H1 (cell line): ENCODE results near the gene PPP1R15B. TPM values are rescaled to one million over a fixed set of nuclear protein-coding genes. Genes with fewer than 3 reads are reported as not detected.
A peak's percentile ranks its signal among the peaks of the same experiment; 100 is the strongest.

Source experiments
- CTCF ChIA-PET: fragments of 300-600 bp; sonication (Branson Sonifier 250); formaldehyde crosslinking; loops from one replicate; lab custom pipeline; 2021; ENCODE audit not compliant: partially characterized antibody; lab: Charles Lee
- POLR2A ChIA-PET: fragments of 300-600 bp; sonication (Branson Sonifier 250); formaldehyde crosslinking; loops from one replicate; lab custom pipeline; 2021; ENCODE audit warnings: inconsistent platforms; ENCODE audit not compliant: partially characterized antibody; lab: Charles Lee
- DNase-seq, 2 experiments: peaks; one replicate each; pipeline versions ENCODE4 v3.0.0 to v3.0.0-alpha.2; 2010 to 2022; ENCODE audit warnings: low spot score in 2 of 2, low read depth in 1 of 2, mixed read lengths in 1 of 2
- FAIRE-seq: peaks from 2 replicates; lab custom pipeline; 2011; peaks lifted over from hg19 to GRCh38; lab: Jason Lieb, UNC
- H2AFZ ChIP-seq: 2 replicates; pipeline ENCODE4 v1.8.1; 2012; ENCODE audit warnings: low read length, inconsistent platforms
- H2AK5ac ChIP-seq: 2 replicates; pipeline ENCODE4 v1.6.1; 2013; ENCODE audit warnings: low read depth, low read length
- H2BK120ac ChIP-seq: replicated peaks from 2 replicates; pipeline ENCODE3; 2013; ENCODE audit warnings: low read depth, low read length, inconsistent platforms
- H2BK12ac ChIP-seq: 2 replicates; pipeline ENCODE4 v1.6.1; 2013; ENCODE audit warnings: low read depth, low read length
- H2BK15ac ChIP-seq: 2 replicates; pipeline ENCODE4 v1.6.1; 2013; ENCODE audit warnings: low read length
- H2BK20ac ChIP-seq: 2 replicates; pipeline ENCODE4 v1.6.1; 2013; ENCODE audit warnings: low read length
- H2BK5ac ChIP-seq: 2 replicates; pipeline ENCODE4 v1.6.1; 2013; ENCODE audit warnings: low read depth, low read length
- H3K14ac ChIP-seq: 2 replicates; pipeline ENCODE4 v1.6.1; 2013; ENCODE audit warnings: inconsistent platforms; ENCODE audit not compliant: insufficient read length
- H3K18ac ChIP-seq: 2 replicates; pipeline ENCODE4 v1.6.1; 2013; ENCODE audit warnings: low read length; ENCODE audit errors: extremely low read depth
- H3K23ac ChIP-seq: 2 replicates; pipeline ENCODE4 v1.6.1; 2013; ENCODE audit warnings: inconsistent platforms; ENCODE audit not compliant: insufficient read length
- H3K23me2 ChIP-seq: 2 replicates; pipeline ENCODE4 v1.6.1; 2013; ENCODE audit warnings: low read depth, low read length
- H3K27ac ChIP-seq: 2 replicates; pipeline ENCODE4 v1.6.1; 2011; ENCODE audit warnings: low read depth, low read length, inconsistent platforms
- H3K27me3 ChIP-seq, 4 experiments: replicated peaks in 1 of 4; 1 replicate in 1 of 4; 2 replicates in 3 of 4; pipeline versions ENCODE4 v1.6.1 to v1.8.1; 2011 to 2013; ENCODE audit warnings: low read length in 3 of 4, mild to moderate bottlenecking in 3 of 4, inconsistent platforms in 2 of 4, mixed read lengths in 2 of 4, moderate library complexity in 1 of 4; ENCODE audit not compliant: control insufficient read depth in 3 of 4, insufficient read depth in 3 of 4; ENCODE audit errors: extremely low read depth in 1 of 4
- H3K36me3 ChIP-seq, 4 experiments: 2 replicates each; pipeline versions ENCODE4 v1.6.1 to v1.8.1; 2011 to 2013; ENCODE audit warnings: mild to moderate bottlenecking in 4 of 4, low read length in 3 of 4, moderate library complexity in 2 of 4, control low read depth in 1 of 4, inconsistent platforms in 1 of 4; ENCODE audit not compliant: insufficient read depth in 4 of 4, control insufficient read depth in 2 of 4
- H3K4ac ChIP-seq: replicated peaks from 2 replicates; pipeline ENCODE3; 2013; ENCODE audit warnings: low read length, low read depth, mixed read lengths, inconsistent platforms; ENCODE audit not compliant: insufficient read length
- H3K4me1 ChIP-seq, 4 experiments: replicated peaks in 1 of 4; 1 replicate in 1 of 4; 2 replicates in 3 of 4; pipeline versions ENCODE4 v1.6.1 to v1.8.1; 2011 to 2013; ENCODE audit warnings: low read length in 3 of 4, inconsistent platforms in 2 of 4, mixed read lengths in 1 of 4; ENCODE audit not compliant: insufficient read depth in 4 of 4, control insufficient read depth in 3 of 4
- H3K4me2 ChIP-seq, 2 experiments: 2 replicates each; pipeline versions ENCODE4 v1.6.1 to v1.8.1; 2011 to 2013; ENCODE audit warnings: low read depth in 2 of 2, low read length in 2 of 2, control low read depth in 1 of 2, inconsistent platforms in 1 of 2, mild to moderate bottlenecking in 1 of 2; ENCODE audit not compliant: insufficient read depth in 1 of 2
- H3K4me3 ChIP-seq, 4 experiments: fragments of 200-600, 300-600 bp in 1 of 4; sonication (generic), shearing (Covaris generic), sonication (Bioruptor Twin) in 1 of 4; 2 replicates each; pipeline versions ENCODE4 v1.5.1 to v1.8.1; 2011 to 2016; ENCODE audit warnings: low read length in 4 of 4, low read depth in 3 of 4, control low read depth in 2 of 4, inconsistent platforms in 2 of 4, mild to moderate bottlenecking in 2 of 4, mixed read lengths in 1 of 4, moderate library complexity in 1 of 4; ENCODE audit not compliant: insufficient read depth in 2 of 4; ENCODE audit errors: extremely low read depth in 1 of 4
- H3K56ac ChIP-seq: replicated peaks from 2 replicates; pipeline ENCODE3; 2013; ENCODE audit warnings: low read depth, mild to moderate bottlenecking, mixed read lengths, low read length, inconsistent platforms; ENCODE audit not compliant: insufficient read length
- H3K79me1 ChIP-seq: 2 replicates; pipeline ENCODE4 v1.6.1; 2013; ENCODE audit warnings: low read depth, low read length, control low read depth
- H3K79me2 ChIP-seq, 2 experiments: 2 replicates each; pipeline versions ENCODE4 v1.6.1 to v1.8.1; 2012 to 2013; ENCODE audit warnings: low read length in 2 of 2, mild to moderate bottlenecking in 2 of 2, inconsistent platforms in 1 of 2; ENCODE audit not compliant: insufficient read depth in 2 of 2, control insufficient read depth in 1 of 2
- H3K9ac ChIP-seq, 4 experiments: replicated peaks in 1 of 4; 1 replicate in 1 of 4; 2 replicates in 3 of 4; pipeline versions ENCODE4 v1.6.1 to v1.8.1; 2011 to 2013; ENCODE audit warnings: low read depth in 3 of 4, low read length in 3 of 4, control low read depth in 2 of 4, mild to moderate bottlenecking in 2 of 4, moderate library complexity in 2 of 4, inconsistent platforms in 1 of 4; ENCODE audit errors: extremely low read depth in 1 of 4
- H3K9me3 ChIP-seq, 2 experiments: 2 replicates each; pipeline versions ENCODE4 v1.6.1 to v1.8.1; 2012 to 2013; ENCODE audit warnings: mild to moderate bottlenecking in 2 of 2, moderate library complexity in 2 of 2, control low read depth in 1 of 2, inconsistent platforms in 1 of 2, low read depth in 1 of 2, low read length in 1 of 2, mixed read lengths in 1 of 2; ENCODE audit not compliant: insufficient read depth in 2 of 2
- H4K20me1 ChIP-seq, 2 experiments: replicated peaks in 1 of 2; 2 replicates each; pipeline versions ENCODE3 to v1.8.1; 2011 to 2013; ENCODE audit warnings: inconsistent platforms in 2 of 2, low read length in 2 of 2, mild to moderate bottlenecking in 1 of 2; ENCODE audit not compliant: insufficient read depth in 2 of 2, control insufficient read depth in 1 of 2
- H4K5ac ChIP-seq: 2 replicates; pipeline ENCODE4 v1.6.1; 2013; ENCODE audit warnings: low read length, low read depth, mixed read lengths, inconsistent platforms; ENCODE audit not compliant: insufficient read length
- H4K8ac ChIP-seq: 2 replicates; pipeline ENCODE4 v1.8.0; 2013; ENCODE audit warnings: mild to moderate bottlenecking, moderate library complexity, low read length, inconsistent platforms; ENCODE audit not compliant: insufficient read depth; ENCODE audit errors: extremely low read depth
- H4K91ac ChIP-seq: replicated peaks from 2 replicates; pipeline ENCODE3; 2013; ENCODE audit warnings: low read length, mixed read lengths, inconsistent platforms; ENCODE audit not compliant: insufficient read length
- ATF3 ChIP-seq: IDR thresholded peaks from 2 replicates; pipeline ENCODE4 v1.6.1; 2011; ENCODE audit warnings: low read depth, mild to moderate bottlenecking, low read length; ENCODE audit not compliant: insufficient read depth
- RBBP5 ChIP-seq: IDR thresholded peaks from 2 replicates; pipeline ENCODE4 v1.7.1; 2012; ENCODE audit warnings: low read depth, mild to moderate bottlenecking, inconsistent platforms, low read length, moderate library complexity, borderline replicate concordance
- SP4 ChIP-seq: IDR thresholded peaks from 2 replicates; pipeline ENCODE4 v1.6.1; 2012; ENCODE audit warnings: low read length, inconsistent platforms
- SUZ12 ChIP-seq: fragments of 200-600 bp; sonication (generic); IDR thresholded peaks from 2 replicates; pipeline ENCODE4 v1.6.1; 2012; ENCODE audit warnings: mild to moderate bottlenecking, inconsistent platforms, low read length, moderate library complexity, mixed read lengths
- YY1 ChIP-seq: IDR thresholded peaks from 2 replicates; pipeline ENCODE4 v1.6.1; 2011; ENCODE audit warnings: low read depth, mild to moderate bottlenecking, low read length
- WGBS, 2 experiments: shearing (Covaris generic) in 1 of 2; methylation state at CpG; one replicate each; pipeline versions ENCODE4 v1.1.6 to v1.1.7; 2013 to 2015; ENCODE audit warnings: low lambda C conversion rate in 2 of 2, mixed read lengths in 2 of 2, inconsistent platforms in 1 of 2, low coverage in 1 of 2, missing lambda C conversion rate in 1 of 2; ENCODE audit not compliant: insufficient replicate concordance in 2 of 2, insufficient coverage in 1 of 2, insufficient read length in 1 of 2; ENCODE audit errors: extremely low coverage in 1 of 2, missing lambda C conversion rate in 1 of 2; 5-methylcytosine and 5-hydroxymethylcytosine counted together
- polyA plus RNA-seq, 7 experiments: library from polyadenylated mRNA; depleted of rRNA in 3 of 7; stranded (reverse) in 5 of 7; unstranded in 2 of 7; fragments of >200 nt in 5 of 7; fragments of 200-250 nt in 2 of 7; gene quantifications; 1 replicate in 5 of 7; 2 replicates in 1 of 7; 4 replicates in 1 of 7; pipeline versions ENCODE4 v1.2.1 to v1.2.3, GENCODE V29; 2011 to 2013; ENCODE audit warnings: missing spikeins in 2 of 7, mixed read lengths in 2 of 7
- total RNA-seq: library from RNA; stranded (reverse); fragmentation: NEBNext Ultra II Directional; extraction: Animal tissue kit (Norgen Biotek cat#: 25700); gene quantifications from 2 replicates; pipeline ENCODE4 v1.2.1, GENCODE V29; 2021

PPP1R15B gene
- total and polyA plus RNA-seq, 2 of the 8 experiments (the other 6 are each of a cell fraction or from before 2014, with no cell fraction given), result 14.4 to 72.2 TPM

GRCh38 chr1:204405988-204406387, 5.6 kb downstream of the PPP1R15B start:
- H2BK15ac ChIP-seq, result no peak overlapping the region
- no peak overlapping the region for H3K4ac ChIP-seq
- TF ChIP-seq SP4 (no peak), YY1 (no peak), ATF3 (no peak), RBBP5 (no peak), SUZ12 (no peak)
- no peaks in the 10 kb centered on the region; a peak in 1 of 7 replicates for H3K4me1 ChIP-seq
- WGBS, 2 experiments, result 91% methylated on average over 2 of the region's 2 CpGs; no CpG with 5 or more reads in 1 of the 2 experiments
- peaks cover 14 to 56% (median 18%) of the 10 kb centered on the region in 4 experiments for H3K36me3 ChIP-seq
- H2AFZ ChIP-seq, result no peak overlapping the region
- H3K56ac ChIP-seq, result no peak overlapping the region
- H3K27ac ChIP-seq, result no peak overlapping the region
- H3K4me2 ChIP-seq, result 0 out of 4 replicates have a peak overlapping the region, but pooled peaks of 1 of the 2 experiments have one; percentile 96
- FAIRE-seq, result no peak
- H4K91ac ChIP-seq, result no peak overlapping the region
- no peak overlapping the region for H2BK20ac ChIP-seq
- no peak overlapping the region for H2BK12ac ChIP-seq
- no peak overlapping the region; the same call in 1 of the 2 replicates for H4K8ac ChIP-seq
- H3K79me2 ChIP-seq, result peaks cover 41 to 81% of the 10 kb centered on the region in 2 experiments
- no peaks in the 10 kb centered on the region for H3K9me3 ChIP-seq
- H3K4me3 ChIP-seq, result peak overlapping the region in 1 of 4 experiments; percentile 95; a peak in 1 of 8 replicates
- H3K23me2 ChIP-seq, result peaks cover 18% of the 10 kb centered on the region
- DNase-seq, result no peak
- no peak overlapping the region for H4K5ac ChIP-seq
- ChIA-PET POLR2A (interaction anchor here (0.7 kb wide), 1 partner anchor 97 kb away, joined by 4 read pairs; no protein-coding TSS in a partner anchor), CTCF (interaction anchor here (0.6 kb wide), 1 partner anchor 97 kb away, joined by 3 read pairs; no protein-coding TSS in a partner anchor)
- no peak overlapping the region for H3K9ac ChIP-seq
- H2BK120ac ChIP-seq, result no peak overlapping the region
- H3K27me3 ChIP-seq, result no peaks in the 10 kb centered on the region
- H3K23ac ChIP-seq, result no peak overlapping the region
- no peak overlapping the region for H3K14ac ChIP-seq
- no peak overlapping the region for H2BK5ac ChIP-seq
- no peak overlapping the region for H2AK5ac ChIP-seq
- no peak overlapping the region for H3K18ac ChIP-seq
- H4K20me1 ChIP-seq, result peaks cover 28 to 41% of the 10 kb centered on the region in 2 experiments
- H3K79me1 ChIP-seq, result peaks cover 2% of the 10 kb centered on the region; the same call in 1 of the 2 replicates
